Bronchial epithelial cell (primary cell): Measurements from ENCODE around the gene LUC7L. TPM values are rescaled to one million over a fixed set of nuclear protein-coding genes. Genes with fewer than 3 reads are reported as not detected.
"Not testable (repeated sequence)": the region's sequence is repeated elsewhere in the genome, so short reads cannot be mapped to it uniquely, and the experiment has no call there.

ENCODE experiments used
- DNase-seq: peaks from one replicate; pipeline ENCODE4 v3.0.0-alpha.2; 2010; ENCODE audit warnings: low read depth
- FAIRE-seq: peaks from 2 replicates; lab custom pipeline; 2011; peaks lifted over from hg19 to GRCh38; lab: Jason Lieb, UNC
- H3K27me3 ChIP-seq: 2 replicates; pipeline ENCODE4 v1.5.1; 2011; ENCODE audit warnings: low read length; ENCODE audit not compliant: control insufficient read depth, insufficient read depth
- H3K36me3 ChIP-seq: 2 replicates; pipeline ENCODE4 v1.5.1; 2011; ENCODE audit warnings: low read length; ENCODE audit not compliant: control insufficient read depth, insufficient read depth
- H3K4me3 ChIP-seq: 2 replicates; pipeline ENCODE4 v1.5.1; 2011; ENCODE audit warnings: mild to moderate bottlenecking, low read depth, low read length, control low read depth
- total RNA-seq: library from RNA; depleted of rRNA; stranded (reverse); fragments of >200 nt; gene quantifications from 2 replicates; pipeline ENCODE4 v1.2.1, GENCODE V29; 2014
- TF ChIP-seq, protein P1 (sequence below): IDR thresholded peaks from 2 replicates; pipeline ENCODE4 v1.5.1; 2011; ENCODE audit warnings: mild to moderate bottlenecking, moderate library complexity, low read length, control low read depth, inconsistent platforms; ENCODE audit not compliant: insufficient read depth, severe bottlenecking

LUC7L gene
- total RNA-seq, 1 donor from 2014 or later = 29.5 TPM

DNA sequence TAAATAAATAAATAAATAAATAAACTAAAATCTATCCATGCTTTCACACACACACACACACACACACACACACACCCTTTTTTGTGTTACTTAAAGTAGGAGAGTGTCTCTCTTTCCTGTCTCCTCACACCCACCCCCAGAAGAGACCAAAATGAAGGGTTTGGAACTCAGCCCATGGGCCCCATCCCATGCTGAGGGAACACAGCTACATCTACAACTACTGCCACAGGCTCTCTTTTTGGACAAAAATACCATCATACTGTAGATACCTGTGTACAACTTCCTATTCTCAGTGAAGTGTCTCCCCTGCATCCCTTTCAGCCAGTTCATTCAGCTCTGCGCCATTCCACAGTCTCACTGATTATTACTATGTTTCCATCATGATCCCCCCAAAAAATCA is 58.5 kb downstream of the LUC7L start:
- FAIRE-seq (no peak), DNase-seq (no peak)
- Histone ChIP-seq H3K36me3 (no peaks in the 10 kb centered on the region), H3K27me3 (peaks cover 33% of the 10 kb centered on the region), H3K4me3 (no peak overlapping the region)
- TF ChIP-seq, protein P1, sequence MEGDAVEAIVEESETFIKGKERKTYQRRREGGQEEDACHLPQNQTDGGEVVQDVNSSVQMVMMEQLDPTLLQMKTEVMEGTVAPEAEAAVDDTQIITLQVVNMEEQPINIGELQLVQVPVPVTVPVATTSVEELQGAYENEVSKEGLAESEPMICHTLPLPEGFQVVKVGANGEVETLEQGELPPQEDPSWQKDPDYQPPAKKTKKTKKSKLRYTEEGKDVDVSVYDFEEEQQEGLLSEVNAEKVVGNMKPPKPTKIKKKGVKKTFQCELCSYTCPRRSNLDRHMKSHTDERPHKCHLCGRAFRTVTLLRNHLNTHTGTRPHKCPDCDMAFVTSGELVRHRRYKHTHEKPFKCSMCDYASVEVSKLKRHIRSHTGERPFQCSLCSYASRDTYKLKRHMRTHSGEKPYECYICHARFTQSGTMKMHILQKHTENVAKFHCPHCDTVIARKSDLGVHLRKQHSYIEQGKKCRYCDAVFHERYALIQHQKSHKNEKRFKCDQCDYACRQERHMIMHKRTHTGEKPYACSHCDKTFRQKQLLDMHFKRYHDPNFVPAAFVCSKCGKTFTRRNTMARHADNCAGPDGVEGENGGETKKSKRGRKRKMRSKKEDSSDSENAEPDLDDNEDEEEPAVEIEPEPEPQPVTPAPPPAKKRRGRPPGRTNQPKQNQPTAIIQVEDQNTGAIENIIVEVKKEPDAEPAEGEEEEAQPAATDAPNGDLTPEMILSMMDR = no peak

DNA sequence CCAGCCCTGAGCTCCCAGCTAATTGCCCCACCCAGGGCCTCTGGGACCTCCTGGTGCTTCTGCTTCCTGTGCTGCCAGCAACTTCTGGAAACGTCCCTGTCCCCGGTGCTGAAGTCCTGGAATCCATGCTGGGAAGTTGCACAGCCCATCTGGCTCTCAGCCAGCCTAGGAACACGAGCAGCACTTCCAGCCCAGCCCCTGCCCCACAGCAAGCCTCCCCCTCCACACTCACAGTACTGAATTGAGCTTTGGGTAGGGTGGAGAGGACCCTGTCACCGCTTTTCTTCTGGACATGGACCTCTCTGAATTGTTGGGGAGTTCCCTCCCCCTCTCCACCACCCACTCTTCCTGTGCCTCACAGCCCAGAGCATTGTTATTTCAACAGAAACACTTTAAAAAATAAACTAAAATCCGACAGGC is 59.2 kb downstream of the LUC7L start:
- FAIRE-seq, DNase-seq: not testable (repeated sequence)
- H3K27me3 ChIP-seq = peaks cover 36% of the 10 kb centered on the region

DNA sequence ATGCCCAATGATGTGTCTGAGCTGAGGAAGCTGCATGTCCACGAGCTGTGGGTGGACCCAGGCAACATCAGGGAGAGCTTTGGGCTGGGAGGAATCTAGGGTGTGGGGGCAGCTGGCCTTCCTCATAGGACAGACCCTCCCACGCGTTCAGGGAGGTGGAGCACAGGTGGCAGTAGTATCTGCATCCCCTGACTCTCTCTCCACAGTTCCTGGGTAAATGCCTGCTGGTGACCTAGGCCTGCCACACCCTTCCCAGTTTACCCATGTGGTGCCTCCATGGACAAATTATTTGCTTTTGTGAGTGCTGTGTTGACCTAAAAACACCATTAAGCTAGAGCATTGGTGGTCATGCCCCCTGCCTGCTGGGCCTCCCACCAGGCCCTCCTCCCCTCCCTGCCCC is 60.2 kb downstream of the LUC7L start:
- FAIRE-seq = no peak
- H3K27me3 ChIP-seq = peaks cover 36% of the 10 kb centered on the region
- no peaks in the 10 kb centered on the region for H3K36me3 ChIP-seq
- DNase-seq = no peak
- H3K4me3 ChIP-seq = no peak overlapping the region
- TF ChIP-seq, protein P1 = no peak

More for the DNA sequence above, 59.2 kb downstream of the LUC7L start:
- not testable (repeated sequence) for H3K36me3 ChIP-seq, H3K4me3 ChIP-seq

DNA sequence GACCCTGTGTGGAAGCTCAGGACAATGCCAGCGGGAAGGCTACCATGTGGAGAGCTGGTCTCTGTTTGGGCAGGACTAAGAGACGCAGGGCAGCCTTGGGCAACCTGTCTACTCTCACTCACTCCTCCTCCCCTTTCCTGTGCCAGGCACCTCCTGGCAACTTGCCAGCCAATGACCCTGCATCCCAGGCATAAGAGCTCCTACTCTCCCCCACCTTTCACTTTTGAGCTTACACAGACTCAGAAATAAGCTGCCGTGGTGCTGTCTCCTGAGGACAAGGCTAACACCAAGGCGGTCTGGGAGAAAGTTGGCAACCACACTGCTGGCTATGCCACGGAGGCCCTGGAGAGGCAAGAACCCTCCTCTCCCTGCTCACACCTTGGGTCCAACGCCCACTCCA is 60.8 kb downstream of the LUC7L start:
- FAIRE-seq (no peak), DNase-seq (no peak)
- no peak overlapping the region for H3K4me3 ChIP-seq
- TF ChIP-seq, protein P1 = no peak
- H3K27me3 ChIP-seq = peaks cover 35% of the 10 kb centered on the region
- no peaks in the 10 kb centered on the region for H3K36me3 ChIP-seq

DNA sequence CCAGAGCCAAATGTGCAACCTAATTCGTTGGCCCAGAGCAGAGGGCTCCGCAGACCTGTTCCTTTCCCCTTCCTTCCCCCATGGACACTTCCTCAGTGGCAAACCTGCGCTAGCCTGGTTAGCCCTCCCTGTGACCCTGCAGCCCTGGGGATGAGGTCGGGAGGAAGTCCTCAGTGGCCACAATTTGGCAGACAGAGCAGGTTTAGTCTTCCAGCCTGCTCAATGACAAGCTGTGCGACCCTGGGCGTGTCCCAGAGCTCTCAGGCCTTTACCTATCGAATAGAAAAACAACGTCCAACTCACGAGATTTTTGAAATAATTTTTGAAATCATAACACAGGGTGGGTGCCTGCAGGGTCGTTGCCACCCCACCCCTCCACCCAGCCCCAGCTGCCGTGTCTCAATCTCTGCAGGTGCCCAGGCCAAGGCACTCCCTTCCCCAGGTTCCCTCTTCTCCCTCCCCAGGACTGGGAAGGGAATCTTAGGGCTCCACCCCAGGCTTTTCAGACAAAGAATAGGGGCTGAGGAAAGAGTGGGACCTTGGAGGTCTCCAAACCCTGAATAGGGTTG is 62.0 kb downstream of the LUC7L start:
- TF ChIP-seq, protein P1 = no peak
- DNase-seq (no peak), FAIRE-seq (no peak)
- H3K27me3 ChIP-seq = peaks cover 34% of the 10 kb centered on the region
- no peak overlapping the region for H3K4me3 ChIP-seq
- H3K36me3 ChIP-seq = no peaks in the 10 kb centered on the region

DNA sequence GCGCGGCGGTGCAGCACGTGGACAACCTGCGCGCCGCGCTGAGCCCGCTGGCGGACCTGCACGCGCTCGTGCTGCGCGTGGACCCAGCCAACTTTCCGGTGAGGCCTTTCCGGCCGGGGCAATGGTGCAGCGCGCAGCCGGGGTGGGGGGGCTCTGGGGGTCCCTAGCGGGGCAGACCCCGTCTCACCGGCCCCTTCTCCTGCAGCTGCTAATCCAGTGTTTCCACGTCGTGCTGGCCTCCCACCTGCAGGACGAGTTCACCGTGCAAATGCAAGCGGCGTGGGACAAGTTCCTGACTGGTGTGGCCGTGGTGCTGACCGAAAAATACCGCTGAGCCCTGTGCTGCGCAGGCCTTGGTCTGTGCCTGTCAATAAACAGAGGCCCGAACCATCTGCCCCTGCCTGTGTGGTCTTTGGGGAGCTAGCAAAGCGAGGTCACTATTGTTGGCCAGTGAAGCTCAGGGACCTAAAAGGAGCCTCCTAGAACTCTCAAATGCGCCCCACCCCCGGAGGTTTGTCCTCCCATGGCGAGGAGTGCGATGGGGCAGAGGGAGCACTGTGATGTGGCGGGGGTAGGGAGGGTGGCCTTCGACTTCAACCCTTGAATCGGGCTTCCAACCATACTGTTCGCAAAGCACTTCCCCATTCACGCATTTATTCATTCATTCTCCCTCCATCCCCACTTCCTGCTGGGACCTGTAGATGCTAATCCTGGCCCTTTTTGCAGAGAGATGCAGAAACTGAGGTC is 62.7 kb downstream of the LUC7L start:
- FAIRE-seq (no peak), DNase-seq (no peak)
- Histone ChIP-seq H3K4me3 (no peak overlapping the region), H3K27me3 (peaks cover 34% of the 10 kb centered on the region), H3K36me3 (no peaks in the 10 kb centered on the region)
- TF ChIP-seq, protein P1 = no peak
